HG02840 (cell line): ENCODE results near the gene PACRG.

Experiments
- ATAC-seq: cut with Tn5 transposase; IDR thresholded peaks from one replicate; pipeline ENCODE4 v1.9.1; 2021; ENCODE audit warnings: mild to moderate bottlenecking, moderate library complexity, moderate number of reproducible peaks; ENCODE audit not compliant: unreplicated experiment, low FRiP score

Gene PACRG

DNA sequence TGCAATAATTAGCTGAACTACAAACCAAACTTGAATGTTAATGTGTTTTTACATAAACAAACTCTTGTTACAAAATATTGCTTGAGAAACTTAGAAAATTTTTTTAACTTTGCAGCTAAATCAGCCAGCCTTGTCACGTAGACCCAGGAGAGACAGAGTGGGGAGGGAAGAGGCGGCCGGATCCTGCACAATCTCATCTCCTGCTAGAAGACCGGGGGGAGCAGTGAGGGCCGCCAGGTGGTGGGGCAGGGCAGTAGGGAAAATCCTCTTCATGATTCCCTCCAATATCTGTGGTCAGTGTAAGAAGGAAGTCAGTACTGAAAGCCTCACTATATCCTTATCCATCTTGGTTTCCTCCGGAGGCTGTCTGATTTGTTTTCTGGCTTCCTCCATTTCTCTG is 193.3 kb downstream of the PACRG start:
- no peak for ATAC-seq

DNA sequence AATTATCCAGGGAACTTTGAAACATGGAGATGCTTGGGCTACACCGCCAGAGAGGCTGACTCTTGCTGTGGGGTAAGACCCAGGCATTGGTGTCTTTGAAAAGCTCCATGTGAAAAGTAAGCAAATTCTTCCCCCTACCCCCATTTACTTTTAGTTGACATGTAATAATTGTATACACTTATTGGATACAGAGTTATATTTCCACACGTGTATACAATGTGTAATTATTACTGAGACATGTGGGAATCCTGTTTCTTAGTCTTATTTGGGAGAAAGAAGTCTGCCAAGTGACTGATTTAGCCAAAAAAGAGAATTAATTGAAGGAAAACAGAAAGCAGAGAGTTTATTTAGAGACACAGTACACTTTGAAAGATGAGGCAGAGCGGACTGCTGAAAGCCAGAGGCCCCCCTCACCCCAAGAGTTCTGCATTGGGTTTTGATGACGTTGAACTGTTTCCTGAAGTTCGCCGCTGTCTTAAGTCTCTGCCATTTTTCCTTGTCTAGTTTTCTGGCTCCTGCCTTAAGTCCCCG is 193.8 kb downstream of the PACRG start:
- ATAC-seq, result no peak

DNA sequence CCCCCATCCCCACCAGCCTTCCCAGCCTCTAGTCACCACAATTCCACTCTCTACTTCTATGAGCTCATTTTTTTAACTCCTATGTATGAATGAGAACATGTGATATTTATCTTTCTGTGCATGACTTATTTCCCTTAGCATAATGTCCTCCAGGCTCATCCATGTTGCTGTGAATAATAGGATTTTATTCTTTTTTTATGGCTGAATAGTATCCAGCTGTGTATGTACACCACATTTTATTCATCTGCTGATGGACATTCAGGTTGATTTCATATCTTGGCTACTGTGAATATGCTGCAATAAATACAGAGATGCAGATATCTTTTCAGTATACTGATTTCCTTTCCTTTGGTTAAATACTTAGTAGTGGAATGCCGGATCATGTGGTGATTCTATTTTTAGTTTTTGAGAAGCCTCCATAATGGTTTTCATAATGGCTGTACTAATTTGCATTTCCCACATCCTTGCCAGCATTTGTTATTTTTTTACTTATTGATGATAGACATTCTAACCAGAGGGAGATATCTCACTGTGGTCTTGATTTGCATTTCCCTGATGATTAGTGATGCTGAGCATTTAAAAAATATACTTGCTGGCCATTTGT is 194.9 kb downstream of the PACRG start:
- ATAC-seq, result no peak

DNA sequence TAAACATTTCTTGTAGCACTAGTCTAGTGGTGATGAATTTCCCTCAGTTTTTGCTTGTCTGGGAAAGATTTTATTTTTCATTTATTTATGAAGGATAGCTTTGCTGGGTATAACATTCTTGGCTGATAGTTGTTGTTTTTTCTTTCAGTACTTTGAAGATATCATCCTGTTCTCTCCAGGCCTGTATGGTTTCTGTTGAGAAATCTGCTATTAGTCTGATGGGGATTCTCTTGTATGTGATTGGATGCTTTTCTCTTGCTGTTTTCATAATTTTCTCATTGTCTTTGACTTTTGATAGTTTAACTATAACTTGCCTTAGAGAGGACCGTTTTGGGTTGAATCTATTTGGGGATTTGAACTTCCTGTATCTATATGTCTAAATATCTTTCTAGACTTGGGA is 207.1 kb downstream of the PACRG start:
- ATAC-seq, result no peak

DNA sequence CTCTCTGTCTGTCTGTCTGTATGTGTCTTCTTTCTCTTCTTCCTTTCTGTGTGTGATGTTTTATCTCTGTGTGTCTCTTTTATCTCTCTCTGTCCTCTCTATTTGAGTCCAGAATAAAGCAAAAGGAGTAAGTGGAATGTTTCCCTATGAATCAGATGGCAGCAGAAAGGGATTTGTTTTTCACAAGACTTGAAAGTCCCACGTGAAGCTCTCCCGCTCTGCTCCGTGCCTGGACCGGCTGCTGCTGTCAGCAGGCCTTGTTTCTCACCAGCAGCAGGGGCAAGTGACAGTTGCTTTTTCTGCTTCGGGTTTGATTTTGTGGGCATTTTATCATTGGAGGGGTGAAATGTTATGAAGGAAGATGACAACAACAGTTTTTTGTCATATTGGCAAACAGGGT is 212.7 kb downstream of the PACRG start:
- no peak for ATAC-seq

DNA sequence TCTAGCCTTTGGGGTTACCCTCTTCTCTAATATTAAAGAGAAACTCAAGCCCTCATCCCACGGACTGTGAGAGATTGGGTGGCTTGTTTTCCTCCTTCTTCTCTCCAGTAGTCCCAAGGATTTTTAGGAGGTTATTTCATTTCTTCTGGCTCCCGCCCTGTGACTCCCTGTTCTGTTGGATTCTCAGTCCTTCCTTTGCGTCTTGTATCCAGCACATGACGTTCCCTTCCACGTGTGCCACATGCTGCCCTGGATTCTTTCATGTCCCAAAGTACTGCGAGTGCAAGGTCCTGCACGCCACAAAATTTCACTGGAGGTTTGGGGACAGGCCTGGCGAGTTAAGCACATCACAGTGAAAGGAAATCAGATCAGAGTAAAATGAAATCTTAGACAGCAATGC is 213.4 kb downstream of the PACRG start:
- no peak for ATAC-seq

DNA sequence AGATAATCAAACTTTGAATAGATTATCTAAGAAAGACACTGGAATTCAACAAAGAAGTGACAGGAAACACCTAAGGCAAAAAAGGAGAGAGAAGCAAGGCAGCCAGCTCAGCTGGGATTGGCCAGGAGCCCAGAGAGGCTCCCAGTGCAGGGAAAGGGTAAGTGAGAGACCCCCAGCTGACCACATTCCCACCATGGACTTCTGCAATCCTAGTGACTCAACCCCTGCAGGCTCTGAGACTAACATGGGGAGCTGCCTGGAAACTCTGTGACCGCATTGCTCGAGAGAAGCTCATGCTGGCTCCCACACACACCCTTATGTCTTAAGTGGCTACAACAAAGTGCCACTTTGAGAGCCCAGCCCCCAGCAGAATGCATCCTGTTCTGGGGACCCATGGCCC is 215.1 kb downstream of the PACRG start:
- no peak for ATAC-seq

DNA sequence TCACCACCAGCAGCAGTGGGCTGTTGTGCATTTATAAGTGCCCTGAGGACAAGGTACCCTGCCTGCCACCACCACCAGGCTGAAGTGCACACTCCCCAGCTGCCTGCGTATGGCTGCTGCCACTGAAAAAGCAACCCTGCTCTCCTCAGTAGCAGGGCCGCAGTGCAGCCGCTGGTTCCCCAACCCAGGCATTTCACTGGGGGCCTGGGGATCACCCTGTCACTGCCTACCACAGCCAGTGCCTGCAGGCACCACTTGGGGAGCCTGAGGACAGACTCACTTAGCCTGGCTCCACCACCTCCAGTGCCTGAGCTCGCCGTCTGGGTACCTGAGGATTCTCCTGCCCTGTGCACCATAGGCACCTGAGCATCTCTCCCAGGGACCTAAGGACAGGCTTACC is 215.6 kb downstream of the PACRG start:
- no peak for ATAC-seq

DNA sequence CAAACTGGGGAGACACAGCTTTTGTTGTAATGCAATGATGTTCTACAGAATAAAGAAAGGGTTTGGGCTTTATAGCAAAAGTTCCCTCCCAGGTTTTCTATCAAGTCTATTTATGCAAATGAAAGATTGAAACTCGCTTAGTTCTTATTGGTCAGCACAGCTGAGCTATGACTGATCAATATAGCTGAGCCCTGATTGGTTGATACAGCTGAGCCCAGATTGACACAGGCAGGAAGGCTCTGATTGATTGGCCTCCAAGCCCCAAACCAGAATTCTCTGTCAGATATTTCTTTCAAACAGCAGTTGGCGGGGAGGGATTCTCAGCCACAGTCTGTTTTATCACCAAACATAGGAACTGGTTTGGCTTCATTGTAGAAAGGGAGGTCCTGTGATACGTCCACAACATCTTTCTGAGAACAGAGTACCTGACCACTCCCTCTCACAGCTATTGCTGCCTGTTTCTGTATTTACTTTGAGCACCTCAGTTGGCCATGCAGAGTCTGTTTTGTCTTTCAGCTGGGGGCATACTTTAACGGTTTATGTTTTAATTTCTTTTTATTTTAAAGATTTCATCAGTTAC is 223.5 kb downstream of the PACRG start:
- ATAC-seq, result no peak

DNA sequence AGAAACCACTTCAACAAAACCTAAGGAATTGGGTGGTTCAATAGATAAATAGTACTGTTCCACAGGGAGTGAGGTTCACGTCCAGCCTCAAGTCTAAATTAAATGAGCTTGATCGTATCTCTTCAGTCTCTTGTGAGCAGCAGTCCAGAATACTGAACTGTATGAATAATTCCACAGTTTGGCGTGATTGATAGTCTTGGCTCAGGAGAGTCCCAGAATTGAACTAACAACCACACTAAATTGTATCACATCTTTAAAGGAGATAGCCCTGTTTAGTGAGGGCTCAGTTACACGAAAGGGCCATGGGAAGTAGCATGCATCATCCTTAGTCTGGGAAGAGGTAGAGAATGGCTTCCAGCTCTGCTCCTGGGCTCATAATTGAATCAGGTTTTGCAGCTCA is 224.6 kb downstream of the PACRG start:
- no peak for ATAC-seq

DNA sequence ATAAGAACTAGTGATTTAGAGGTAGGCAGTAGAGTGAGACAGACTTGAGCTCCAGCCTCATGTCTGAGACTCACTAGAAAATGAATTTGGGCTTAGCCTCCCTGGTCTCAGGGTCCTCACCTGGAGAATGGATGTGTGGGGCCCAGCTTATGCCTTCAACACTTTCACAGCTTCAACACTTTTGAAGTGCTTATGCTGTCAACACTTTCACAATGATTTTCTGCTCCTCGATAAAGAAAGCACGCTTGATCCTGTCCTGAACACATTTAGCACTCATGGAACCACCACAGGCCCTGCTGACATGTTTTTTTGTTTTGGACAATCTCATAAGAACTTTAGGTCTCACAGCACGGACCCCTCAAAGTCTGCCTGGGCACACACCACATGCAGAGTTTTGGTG is 229.3 kb downstream of the PACRG start:
- ATAC-seq, result no peak

DNA sequence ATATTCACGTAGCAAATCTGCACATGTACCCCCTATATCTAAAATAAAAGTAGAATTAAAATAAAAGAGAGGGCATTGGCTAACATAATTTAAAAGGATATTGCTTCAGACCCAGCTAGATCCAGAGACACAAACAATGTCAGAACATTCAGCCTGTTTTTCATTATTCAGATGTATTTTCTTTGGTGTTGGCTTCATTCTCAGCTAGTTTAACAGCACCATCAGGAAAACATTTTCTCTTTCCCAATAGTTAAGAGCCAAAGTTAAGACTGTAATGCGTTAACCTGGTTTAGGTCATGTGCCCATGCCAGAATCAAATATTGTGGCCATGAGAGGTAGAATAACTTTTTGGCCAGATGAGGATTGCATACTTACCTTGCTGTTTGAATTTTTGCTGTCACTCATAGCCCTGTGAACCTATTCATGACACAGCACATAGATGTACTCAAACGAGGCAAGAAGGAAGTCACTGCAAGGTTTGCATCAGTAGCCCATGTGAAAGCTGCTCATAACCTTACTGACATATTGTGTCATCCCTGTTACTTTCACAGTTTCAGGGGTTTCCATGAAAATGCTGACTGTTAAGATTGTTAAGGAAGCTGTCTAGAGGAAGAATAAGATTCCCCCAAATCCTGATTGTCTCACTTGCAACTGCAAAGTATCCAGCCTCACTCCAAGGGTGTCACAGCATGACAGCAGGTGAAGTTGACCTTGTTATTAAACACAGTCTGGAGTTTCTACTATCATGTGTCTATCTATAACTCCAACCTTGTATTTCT is 233.1 kb downstream of the PACRG start:
- ATAC-seq, result no peak

DNA sequence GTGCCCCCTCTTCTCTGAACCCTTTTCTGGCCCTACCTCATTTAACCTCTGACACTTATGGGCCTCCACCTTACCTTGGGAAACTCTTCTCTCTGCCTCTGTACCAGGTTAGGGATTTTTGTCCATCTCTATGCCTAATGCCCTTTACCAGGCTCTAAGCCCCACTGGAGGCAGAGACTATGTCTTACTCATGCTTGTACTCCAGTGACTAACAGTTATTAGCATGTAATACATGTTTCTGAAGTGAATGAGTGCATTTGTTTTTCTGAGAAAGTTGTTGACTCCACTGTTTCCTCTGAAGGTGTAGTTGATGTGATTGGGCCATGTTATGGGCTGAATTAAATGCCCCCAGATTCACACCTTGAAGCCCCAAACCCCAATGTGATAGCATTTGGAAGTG is 234.3 kb downstream of the PACRG start:
- no peak for ATAC-seq

DNA sequence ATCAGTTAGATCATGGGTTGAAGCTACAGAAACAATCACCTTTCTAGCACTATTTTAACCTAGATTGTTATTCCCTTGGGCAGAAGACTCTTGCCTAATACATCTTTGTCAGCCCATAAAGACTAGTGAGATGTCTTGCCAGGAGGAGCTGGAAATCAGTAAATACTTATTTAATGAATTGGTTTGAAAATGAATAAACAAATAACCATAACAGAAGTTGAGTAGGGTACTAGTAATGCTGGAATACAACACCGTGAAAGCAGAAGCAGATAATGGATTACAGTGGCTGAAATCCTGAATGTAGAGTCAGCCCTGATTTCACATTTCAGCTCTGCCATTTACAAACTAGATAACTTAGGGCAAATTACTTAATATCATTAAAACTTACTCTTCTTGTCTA is 236.1 kb downstream of the PACRG start:
- ATAC-seq, result no peak

DNA sequence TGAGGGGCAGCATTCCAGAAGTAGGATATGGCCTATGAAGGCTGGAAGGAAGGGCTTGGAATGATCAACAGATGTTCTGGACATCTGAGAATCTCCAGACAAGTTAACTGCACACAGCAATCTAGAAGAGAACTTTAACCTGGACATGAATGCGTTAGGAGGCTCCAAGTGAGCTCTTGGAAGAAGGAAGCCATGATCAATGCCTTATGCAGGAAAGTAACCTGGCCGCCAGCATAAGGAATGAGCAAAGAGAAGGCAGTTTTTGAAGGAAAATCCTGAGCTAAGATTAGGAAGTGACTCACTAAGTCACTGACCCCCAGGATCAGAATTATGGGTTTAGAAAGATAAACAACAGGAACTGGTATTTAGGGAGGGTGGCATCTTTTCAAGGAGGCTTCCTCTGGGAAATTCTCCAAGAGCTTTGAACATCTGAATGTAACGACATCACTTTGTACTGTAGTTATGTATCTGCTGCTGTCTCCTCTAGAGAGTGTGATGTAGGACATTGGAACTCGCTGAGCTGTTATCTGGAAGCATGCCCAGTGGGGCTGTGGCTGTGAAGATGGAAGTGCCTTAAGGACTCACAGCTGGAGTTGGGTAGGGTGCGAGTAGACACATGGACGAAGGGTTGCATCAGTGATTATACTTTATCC is 236.8 kb downstream of the PACRG start:
- no peak for ATAC-seq

DNA sequence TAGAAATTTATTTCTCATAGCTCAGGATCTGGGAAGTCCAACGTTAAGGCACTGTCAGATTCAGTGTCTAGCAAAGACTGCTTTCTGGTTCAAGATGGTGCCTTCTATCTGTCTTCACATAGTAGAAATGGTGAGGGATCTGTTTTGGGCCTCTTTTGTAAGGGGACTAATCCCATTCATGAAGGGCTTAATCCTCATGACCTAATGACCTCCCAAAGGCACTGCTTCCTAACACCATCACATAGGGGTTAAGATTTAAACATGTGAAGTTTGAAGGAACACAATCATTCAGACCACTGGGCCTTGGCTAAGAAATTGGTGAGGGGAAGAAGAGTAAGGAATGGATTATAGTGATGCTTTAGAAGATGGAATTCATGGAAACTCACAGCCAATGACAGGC is 237.6 kb downstream of the PACRG start:
- no peak for ATAC-seq

DNA sequence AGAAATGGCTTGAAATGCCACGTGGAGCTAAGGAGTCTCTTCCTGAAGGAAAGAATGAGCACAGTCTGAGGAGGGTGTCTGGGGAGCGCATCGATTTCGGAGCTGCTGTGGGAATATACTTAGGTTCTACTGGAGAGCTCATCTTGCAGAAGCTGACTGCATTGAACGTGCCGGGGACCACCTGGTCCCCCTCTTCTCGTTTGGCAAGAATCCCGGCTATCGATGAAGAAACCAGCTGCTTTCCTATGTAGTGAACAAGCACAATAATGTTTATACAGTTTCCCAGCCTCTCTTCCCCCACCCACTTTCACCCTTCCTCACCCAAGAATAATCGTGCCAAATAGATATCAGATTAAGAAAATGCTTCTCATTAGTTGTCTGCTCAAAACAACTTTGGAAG is 242.5 kb downstream of the PACRG start:
- ATAC-seq, result no peak

DNA sequence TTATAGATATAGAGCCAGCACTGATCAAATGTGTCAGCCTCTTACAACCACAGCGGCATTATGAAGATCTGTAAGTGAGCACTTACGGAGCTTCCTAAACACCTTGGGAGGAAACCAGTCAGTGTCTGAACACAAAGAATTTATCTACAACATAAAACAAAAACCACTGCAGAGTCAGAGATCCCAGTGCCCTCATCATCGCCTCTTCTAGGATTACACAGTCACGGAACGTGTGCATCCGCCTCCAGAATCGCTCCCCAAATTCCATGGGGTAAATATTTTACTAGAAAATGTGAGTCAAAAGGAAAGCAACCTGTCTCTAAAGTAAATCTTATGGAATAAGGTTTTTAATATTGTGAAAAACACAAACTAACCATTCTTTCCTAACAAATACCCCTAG is 243.6 kb downstream of the PACRG start:
- no peak for ATAC-seq

DNA sequence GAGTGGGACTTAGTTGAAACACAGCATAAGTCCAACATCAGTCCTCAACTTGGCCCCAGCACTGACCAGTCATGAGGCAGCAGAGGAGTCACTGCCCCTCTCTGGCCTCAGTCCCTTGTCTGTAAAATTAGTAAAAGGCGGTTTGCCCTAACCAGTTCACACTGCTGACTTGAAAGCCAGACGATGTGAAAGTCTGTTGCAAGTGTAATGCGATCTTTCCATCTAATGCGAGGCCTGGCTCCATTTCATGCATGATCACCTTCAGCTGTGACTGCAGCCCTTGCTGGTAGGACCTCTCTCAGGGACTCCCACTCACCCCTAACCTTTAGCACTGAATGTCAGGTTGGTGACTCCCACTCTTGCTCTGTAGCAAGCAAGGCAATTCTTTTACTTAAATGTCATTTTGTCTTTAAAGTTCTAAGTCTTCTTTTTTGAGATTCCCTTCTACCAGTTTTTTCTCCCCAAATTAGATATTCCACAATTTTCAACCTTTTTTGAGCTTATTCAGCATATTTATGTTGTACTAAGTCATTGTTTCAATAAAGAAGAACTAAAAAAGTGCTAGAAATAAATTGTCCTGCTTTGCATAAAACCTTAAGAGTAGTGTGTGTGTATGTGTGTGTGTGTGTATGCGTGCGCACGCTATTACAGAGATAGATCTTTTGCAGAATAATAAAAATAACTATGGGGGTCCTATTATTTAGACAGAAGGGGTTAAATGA is 245.5 kb downstream of the PACRG start:
- no peak for ATAC-seq

DNA sequence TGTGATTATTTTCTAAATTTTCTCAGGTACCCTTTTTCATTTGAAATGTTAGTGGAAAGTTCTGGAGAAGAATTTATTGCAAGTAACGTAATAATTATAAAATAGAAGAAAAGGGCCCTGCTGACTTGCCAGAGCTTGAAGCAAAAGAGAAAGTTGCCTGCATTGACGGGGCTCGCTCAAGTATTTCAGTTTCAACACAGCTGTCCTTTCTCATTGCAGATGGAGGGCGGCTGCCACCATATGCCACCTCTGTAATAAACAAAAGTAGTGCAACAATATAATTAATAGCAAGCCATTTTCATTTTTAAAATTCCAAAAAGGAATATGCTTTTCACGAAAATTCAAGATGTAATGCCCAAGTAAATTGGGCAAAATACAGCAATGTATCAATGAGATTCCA is 246.2 kb downstream of the PACRG start:
- ATAC-seq, result no peak

DNA sequence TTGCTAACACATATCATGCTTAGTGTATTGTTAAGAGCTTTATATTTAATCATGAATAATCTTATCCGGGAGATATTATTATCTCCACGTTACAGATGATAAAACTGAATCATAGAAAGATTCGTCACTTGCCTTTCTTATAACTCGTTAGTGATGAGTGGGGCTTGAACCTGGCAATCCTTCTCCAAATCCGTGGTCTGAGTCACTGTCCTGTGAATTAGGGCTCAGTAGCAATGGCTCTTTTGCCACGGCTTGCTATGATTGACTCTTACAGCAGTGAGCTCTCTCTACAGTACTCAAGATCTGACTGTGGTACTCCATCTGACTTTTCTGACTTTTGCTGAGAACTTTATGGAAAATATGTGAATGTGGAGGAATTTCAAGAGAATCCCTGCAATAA is 246.9 kb downstream of the PACRG start:
- no peak for ATAC-seq
